NCI-H2081 (cell line): ENCODE results near the gene ALDH1A1.
"Not testable (repeated sequence)": the region's sequence is repeated elsewhere in the genome, so short reads cannot be mapped to it uniquely, and the experiment has no call there.

Experiments used
- DNase-seq, 2 experiments: peaks; one replicate each; lab custom pipeline; 2025; lab: John Stamatoyannopoulos, UW

The ALDH1A1 gene

DNA sequence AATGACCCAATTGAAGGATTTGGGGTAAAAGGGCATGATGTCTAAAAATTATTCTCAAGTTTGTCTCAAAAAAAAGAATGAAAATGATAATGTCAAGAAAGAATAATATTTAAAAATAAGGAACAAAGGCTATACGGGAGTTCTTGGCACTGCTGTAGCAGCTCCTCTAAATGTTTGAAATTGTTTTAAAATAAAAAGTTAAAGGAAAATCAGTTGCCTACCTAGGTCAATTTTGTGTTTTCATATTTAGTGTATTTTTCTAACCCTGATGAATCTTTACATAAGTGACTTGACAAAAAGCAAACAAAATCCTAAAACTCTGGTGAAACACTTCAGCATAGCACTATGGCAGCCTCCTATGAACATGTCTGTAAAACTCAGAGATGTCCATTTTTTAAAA lies 56.4 kb downstream of the ALDH1A1 start:
- DNase-seq = no peak

DNA sequence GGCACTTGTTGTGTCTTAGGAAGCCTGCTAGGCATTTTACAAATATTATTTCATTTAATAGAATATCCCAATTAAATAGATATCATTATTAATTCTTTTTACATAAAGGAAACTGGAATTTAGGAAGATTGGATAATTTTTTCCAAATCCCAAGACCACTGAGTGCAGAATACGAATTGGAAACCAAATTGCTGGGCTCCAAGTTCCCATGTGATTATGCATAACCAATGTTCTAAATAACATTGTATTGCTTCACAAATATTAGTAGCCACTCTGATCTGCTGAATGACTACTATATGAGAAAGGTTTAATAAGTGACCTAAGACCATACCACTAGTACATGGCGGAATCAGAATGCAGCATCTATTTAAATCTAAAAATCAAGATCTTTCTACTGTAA lies 57.7 kb downstream of the ALDH1A1 start:
- no peak for DNase-seq

DNA sequence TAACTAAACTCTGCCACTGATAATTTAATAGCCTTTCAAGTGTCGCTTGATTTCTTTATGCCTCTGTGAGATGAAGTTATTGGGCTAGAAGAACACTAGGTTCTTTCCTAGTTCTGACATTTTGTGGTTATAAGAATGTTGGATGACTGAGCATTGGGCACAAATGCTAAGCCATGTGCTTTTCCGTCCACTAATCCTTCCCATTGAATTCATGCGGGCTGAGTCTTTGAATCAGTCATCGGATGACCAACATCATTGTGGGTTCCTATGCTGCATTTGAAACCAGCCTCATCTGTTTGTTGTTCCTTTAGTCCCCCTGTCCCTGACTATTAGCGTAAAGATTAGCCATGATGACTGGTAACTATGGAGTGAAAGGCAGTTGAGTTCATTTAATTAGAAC lies 58.5 kb downstream of the ALDH1A1 start:
- DNase-seq = no peak

DNA sequence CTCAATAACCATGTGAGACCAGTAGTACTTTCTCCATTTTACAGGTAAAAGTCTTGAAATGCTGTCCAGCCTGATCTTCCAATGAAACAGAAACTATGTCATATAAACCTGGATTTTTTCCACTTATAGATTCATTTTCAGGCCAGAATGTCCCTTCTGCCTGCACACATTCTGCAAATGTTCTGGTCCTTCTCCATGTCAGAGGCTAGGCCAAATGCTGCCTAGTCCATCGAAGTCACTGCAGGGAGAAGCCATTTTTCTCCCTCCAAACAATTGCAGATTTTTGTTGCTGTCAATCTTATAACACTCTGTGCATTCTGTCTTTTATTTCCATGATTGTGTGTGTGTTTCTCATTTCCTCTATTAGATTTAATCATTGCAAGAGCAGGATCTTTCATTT lies 59.4 kb downstream of the ALDH1A1 start:
- DNase-seq = no peak

DNA sequence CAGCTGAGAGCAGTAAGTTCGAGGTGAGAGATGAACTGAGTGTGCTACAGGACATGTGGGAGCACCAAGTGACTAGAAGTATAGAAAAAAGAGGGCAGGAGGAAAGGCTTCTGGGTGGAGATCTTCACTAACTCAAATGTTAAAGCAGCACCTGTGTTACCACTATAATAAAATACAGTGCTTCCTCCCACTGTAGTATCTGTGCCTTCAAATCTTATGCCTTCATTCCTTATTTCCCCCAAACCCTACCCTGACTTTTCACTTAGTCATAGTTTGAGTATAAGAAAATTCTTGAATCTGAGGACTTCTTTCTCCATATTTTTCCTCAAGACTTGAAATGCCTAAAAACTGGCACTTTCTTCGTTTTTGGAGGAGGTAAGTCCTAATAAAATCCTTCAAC lies 61.8 kb downstream of the ALDH1A1 start:
- no peak for DNase-seq

DNA sequence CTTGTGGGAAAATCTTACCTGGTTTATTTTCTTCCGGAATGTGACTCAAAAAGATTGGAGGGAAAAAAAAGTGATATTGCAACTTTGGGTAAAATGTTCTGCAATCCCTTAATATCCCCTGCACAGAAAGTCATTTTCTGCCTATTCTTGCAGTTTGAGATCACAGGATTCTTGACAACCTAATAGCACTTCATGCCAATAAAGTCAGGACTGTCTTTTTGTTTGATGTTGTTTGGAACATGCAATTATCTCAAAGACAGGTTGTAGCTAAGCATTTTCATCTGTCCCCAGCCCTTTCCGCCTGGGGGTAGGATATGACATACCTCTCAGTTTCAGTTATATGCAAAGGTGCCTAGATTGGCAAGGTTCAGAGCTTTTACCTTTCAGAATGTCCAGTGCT lies 63.9 kb downstream of the ALDH1A1 start:
- DNase-seq = no peak

DNA sequence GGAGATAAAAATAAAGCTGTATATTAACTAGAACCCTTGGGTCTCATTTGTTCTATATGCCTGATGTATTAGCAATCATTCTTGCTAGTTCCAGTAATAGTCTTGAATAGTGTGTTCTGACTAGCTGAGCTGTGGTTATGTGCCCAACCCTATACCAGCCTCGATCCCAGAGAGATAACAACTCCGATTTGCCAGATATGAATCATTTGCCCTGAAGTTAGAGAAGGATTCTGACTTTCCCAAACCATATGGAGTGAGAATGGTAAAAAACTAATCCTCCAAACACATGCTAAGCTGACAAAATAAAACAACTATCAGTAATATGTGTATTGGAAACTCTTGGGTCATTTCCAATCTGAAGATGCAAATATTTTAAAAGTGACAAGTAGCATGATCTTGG lies 64.8 kb downstream of the ALDH1A1 start:
- DNase-seq = no peak

DNA sequence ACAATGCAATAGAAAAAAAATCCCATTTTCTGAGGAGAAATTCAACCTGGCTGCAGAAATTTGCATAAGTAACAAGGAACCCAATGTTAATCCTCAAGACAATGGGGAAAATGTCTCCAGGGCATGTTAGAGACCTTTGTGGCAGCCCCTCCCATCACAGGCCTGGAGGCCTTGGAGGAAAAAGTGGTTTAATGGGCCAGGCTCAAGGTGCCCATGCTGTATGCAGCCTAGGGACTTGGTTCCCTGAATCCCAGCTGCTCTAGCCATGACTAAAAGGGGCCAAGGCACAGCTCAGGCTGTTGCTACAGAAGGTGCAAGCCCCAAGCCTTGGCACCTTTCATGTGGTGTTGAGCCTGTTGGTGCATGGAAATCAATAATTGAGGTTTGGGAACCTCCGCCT lies 66.5 kb downstream of the ALDH1A1 start:
- no peak for DNase-seq

DNA sequence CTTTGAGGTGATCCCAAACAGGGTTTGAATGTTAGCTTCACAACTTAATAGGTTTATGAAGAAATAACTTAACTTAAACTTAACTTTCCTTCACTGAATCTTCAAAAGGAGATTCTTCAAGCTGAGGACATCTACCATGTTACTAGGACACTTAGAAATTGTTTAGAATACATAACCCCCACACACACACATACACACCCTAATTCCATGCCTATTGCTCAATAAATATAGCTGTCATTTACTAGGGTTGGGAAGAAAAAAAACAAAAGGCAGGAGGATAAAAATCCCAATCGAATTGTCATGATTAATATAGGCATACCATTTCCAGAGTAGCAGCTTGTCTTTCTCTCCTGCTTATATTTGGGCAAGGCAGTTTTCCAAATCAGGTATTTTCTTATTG lies 68.3 kb downstream of the ALDH1A1 start:
- no peak for DNase-seq

DNA sequence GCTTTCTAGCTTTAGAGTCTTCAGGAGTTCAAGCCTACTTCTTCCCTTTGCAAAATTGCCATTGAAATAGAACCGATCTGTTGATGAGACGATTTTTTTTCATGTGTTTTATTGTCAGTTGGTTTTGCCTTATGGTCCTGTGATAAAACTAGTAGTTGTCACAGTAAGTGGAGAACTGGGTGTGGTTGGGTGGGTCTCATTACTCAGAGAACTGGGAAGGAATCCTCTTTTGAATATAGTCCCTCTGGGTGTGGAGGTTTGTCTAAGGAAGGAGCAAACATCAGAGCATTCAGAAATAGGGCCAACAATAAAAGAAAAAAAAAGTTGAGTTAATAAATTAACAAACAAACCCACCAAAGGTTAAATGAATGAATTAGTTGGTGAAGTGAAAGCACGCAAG lies 69.0 kb downstream of the ALDH1A1 start:
- no peak for DNase-seq

DNA sequence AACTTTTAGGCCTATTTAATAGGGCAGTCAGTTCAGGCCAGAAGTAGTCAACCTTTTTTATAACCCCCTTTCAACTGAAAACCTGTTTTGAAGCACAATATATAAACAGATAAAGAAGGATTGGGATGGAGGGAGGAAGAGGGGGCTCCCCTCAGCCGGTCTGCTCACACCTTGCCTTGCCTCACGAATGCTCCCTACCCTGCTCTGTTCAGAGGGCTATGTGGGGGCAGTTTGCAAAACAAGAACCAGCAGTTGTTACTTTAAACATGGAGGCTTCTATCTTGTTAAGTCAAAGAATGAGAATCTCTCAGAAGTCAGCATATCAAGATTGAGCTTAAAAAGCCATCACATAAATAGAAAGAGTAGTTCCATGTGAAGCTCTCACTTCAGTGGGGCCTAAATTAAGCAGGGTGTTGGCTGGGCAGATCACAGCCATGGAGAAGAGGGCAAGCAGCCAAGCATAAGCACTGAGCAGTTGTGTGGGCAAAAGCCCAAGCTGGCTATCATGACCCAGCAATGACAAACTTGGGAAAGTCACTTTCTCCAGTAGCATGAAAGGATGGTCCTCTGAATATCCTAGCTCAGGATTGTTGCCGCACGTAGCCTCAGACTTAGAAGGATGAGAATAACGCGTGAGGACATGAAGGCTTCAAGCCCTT lies 70.6 kb downstream of the ALDH1A1 start:
- DNase-seq = no peak

DNA sequence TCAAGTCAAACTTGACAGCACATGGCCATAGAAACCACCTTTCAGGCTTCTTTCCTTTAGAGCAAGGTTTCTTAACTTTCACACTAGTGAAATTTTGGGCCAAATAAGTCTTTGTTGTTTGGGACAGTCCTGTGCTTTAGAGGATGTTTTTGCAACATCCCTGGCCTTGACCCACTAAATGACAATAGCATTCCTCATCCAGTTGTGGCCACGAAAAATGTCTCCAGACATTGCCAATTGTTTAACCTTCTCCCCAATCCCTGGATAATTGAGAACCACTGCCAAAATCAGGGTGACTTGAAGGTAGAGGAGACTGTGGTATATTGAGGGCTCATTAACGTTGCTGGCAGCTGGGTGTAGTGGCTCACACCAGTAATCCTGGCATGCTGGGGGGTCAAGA lies 72.0 kb downstream of the ALDH1A1 start:
- no peak for DNase-seq

DNA sequence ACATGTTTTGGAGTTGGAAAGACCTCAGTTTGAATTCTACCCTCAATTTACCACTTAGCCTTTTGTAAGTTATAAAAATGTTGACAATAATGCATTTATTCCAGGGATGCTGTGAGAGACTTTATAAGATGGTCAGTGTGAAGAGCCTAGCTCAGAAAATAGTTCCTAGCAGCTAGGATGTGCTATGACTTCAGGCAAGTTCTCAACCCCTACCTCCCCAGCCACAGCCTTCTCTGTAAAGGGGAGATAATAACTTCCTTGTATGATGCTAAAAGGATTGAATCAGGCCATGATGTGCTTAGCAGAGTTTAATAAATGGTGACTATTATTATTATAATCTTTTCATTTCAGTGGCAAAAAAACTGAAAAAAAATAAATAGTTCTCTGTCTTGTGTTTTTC lies 77.6 kb downstream of the ALDH1A1 start:
- DNase-seq = no peak

DNA sequence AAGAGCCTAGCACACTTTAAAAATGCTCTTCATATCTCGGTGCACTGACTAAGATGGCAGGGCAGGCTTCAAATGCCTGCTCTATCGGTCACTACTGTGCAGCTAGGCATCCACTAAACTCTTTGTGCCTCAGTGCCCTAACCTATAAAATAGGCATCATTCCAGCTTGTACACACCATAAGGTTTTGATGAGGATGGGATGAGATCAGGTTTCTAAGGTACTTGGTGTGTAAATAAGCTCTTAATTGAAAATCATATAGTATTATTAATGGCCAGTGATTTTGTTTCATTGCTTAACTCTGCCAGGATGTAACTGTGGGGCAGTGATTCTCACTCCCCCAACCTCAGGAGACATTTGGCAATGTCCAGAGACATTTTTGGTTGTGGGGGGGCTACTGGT lies 78.5 kb downstream of the ALDH1A1 start:
- DNase-seq = no peak

DNA sequence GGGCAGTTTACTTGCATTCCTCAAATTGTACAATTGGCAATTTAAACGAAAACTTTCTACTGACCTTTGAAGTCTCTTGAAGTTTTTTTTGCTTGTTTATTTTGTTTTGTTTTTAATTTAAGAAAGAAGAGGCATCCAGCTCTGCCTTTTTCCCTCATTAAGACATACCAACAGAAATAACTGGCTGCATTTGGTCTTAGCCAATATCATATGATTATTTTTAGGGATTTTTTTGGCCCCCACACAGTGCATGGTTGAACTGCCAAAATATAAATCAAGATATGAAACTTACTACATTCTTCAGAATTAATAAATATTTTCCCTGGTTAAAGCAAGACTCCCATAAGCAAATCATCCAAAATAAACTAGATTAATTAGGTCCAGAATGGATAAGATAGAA lies 79.4 kb downstream of the ALDH1A1 start:
- DNase-seq = no peak

DNA sequence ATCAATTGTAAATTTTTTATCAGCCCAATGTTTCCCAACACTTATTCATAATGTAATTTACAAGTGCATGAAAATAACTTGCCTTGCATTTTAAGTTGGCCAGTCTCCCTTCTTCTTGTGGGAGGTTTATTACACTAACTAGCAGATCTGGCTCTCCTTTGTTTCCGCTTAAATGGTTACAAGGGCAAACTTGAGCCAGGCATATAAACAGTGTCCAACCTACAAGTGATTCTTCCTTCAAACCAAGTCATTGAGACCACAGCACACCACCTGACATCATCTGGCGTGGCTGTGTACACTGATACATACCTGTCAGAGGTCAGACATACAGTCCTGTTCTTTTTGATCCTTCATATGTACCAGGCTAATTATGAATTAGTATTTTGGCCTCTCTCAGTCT lies 80.1 kb downstream of the ALDH1A1 start:
- DNase-seq = no peak

DNA sequence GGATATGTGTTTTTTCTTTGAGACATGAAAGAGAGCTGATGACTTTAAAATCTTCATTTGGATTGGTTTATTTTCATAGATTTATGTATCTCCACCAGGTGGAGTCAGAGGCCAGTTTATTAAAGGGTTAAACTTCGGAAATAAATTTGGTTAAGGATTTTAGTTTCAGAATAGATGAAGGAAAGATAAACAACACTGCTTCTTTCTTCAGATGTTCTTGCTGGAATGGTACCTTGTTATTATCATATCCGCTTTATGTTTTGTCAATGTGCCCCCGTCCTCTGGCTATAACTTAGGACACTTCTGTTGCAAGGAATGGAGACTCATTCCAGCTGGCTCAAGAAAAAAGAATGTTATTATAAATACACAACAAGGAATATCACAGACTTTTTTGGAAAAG lies 81.2 kb downstream of the ALDH1A1 start:
- DNase-seq = peak; percentile 1 to 19

DNA sequence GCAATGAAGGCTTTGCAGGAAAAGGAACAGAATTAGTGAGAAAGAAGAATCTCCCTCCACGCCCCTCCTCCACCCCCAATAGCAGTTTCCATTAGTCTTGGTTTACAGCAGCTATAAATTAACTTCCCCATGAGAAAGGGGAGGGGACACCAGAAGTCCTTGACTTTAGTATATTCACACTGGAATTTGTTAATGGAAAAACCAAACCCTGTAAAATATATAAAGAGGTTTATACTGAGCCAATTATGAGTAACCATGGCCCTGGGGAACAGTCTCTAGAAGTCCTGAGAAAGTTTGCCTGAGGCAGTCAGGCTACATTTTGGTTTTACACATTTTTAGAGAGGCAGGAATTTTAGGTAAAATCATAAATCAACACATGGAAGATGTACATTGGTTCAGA lies 88.5 kb downstream of the ALDH1A1 start:
- no peak for DNase-seq

DNA sequence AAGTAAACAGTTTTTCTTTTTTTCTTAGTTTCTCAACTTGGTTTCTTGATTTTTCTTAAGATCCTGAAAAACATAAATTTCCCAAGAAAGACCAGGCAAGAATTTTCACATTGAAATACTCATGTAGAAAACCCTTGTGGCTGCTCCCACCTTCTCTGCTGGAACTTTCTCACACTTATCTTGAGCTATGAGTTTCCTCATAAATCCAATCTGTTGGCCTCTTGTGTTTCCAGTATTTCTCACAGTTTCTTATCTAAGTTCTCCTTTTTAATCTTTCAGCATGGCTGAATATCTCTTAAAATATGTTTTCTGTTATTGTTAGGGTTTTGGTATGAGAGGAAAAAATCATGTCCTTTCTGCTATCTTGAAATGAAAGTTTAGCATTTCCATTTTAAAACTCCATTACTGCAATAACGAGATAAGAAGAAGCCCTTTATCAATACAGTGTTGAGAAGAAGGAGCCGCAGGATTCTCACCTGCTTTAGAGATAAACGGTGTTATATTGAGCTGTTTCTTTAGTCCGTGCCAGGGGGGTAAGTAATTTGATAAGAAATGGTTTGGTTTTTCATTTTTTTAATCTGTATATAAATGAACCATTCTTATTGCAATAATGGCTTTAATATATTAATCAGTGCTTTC lies 89.3 kb downstream of the ALDH1A1 start:
- DNase-seq = no peak

DNA sequence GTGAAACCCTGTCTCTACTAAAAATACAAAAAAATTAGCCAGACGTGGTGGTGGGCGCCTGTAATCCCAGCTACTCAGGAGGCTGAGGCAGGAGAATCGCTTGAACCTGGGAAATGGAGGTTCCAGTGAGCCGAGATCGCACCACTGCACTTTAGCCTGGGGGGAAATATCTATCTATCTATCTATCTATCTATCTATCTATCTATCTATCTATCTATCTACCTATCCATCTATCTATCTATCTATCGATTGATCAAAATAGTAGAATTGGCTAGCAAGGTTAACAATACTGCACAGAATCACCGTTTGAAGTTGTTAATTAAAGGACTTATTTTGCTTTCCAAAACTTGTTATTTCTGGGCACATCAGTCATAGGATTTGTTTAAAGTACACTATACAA lies 90.1 kb downstream of the ALDH1A1 start:
- not testable (repeated sequence) for DNase-seq

DNA sequence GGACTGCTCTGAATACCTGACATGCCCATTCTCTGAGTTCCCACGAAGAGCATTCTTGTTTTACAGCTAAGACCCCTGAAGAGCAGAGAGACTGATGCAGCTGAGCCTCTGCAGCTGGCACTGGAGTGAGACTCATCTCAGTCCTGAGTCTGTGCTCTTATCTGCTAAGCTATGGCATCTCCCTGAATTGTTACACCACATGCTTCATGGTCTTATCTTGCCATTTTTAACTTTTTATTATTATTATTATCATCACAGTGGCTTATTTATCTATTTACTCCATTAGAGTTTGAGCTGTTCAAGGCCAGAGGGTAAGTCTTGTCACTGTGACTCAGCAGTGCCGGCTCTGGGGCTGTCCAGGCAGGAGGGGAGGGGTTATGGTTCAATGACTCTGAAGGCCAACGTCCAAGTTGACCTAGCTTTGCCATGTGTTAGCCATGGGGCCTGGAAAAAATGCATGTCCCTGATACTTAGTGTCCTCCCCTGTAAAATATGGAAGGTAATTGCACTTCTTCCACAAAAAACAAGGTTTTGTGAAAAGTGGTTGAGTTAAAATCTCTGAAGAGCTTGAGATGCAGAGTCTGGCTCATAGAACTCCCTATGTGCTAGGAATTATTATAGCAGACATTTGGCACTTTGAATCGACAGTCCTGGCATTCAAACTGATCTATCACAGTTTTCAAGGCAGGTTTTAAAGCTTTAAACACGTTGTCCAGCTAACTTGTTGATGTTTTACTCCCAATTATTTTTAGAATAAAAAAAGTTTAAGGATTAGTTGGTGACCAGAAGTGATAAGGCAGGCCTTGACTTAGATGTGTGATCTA lies 94.6 kb downstream of the ALDH1A1 start:
- no peak for DNase-seq

DNA sequence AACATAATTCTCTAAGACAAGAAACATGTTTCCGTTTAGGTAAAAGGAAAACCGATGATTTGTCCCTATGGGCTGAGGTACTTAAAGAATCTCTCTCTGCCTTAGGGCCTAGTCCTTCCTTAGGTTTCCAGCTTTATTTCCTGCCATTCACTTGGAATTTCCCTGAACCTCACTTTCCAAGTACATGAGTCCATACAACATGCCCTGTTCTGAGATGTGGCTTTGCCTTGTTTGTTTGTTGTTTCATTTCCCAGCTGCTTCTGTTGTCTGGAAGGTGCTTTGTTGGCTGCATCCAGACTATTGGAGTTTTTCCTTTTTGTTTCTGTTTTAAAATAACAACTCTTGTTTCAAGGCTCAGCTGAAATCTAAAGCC lies 95.2 kb downstream of the ALDH1A1 start:
- DNase-seq = no peak

DNA sequence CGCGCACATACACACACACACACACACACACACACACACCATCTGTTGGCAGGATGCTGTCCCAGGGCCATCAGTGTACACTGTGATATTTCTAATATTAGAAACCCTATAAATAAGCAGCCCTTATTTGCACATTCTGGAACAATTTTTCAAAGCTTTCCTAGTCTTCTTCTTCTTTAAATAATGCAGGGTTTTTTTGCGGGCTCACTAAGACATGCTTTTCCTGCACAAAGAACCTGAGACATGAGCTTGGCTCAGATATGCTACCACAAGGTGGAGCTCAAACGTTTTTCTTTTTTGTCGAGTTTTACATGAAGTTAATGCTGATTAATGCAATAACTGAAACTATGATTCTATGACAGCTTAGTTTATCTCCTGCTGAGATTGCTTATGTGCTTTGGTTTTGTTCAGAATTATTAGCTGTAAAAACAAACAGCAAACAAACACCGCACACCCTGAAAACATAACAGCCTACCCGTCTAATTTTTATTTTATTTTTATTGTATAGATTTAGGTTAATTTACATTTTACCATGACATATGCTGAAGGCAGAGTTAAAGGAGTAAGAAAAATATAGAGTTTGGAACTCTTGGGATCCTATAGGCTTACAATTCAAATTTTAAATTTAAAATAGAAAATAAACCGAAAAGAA lies 95.8 kb downstream of the ALDH1A1 start:
- peak; percentile 44 to 73 for DNase-seq
